Ecto neural progenitor cell (in vitro differentiated cells): ENCODE measurements around the gene RRBP1.

ENCODE experiments used
- DNase-seq: peaks from one replicate; pipeline ENCODE4 v3.0.0-alpha.2; 2018; ENCODE audit warnings: low spot score

RRBP1 gene

GRCh38 chr20:17611290-17611539 lies 70.8 kb downstream of the RRBP1 start:
- no peak for DNase-seq

DNA sequence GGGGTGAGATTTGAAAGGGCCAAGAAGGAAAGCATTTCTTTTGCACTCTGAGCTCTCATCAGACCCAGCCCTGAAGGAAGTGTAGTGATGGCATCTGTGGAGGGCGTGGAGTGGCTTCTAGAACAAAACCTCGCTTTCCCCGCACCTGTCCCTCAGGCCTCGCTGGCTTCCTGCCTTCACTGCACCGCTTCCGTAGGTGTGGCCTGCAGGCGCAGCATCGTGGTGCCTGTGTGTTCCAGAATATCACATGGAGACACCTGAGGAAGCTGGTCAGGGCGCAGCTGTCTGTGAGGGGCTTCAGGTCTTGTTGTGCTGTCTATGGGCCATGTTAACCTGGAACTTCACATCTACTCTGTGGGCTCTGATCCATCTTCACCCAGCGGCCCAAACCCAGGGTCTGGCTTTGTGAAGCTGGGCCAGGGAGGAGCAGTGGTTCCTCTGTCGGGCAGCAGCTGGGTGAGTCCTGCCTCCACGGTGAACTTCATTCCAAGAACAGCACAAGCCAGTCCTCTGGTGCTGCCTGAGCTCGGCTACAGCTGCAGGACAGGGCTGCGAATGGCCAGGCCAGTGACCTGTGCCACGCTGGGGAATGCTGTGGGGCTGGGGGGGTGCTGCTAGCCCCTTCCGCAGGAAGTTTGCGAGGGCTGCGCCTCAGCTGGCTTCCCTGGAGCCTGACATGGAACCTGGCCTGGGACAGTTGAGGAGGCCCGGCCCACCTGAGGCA lies 71.3 kb downstream of the RRBP1 start:
- DNase-seq: peak; percentile 49

DNA sequence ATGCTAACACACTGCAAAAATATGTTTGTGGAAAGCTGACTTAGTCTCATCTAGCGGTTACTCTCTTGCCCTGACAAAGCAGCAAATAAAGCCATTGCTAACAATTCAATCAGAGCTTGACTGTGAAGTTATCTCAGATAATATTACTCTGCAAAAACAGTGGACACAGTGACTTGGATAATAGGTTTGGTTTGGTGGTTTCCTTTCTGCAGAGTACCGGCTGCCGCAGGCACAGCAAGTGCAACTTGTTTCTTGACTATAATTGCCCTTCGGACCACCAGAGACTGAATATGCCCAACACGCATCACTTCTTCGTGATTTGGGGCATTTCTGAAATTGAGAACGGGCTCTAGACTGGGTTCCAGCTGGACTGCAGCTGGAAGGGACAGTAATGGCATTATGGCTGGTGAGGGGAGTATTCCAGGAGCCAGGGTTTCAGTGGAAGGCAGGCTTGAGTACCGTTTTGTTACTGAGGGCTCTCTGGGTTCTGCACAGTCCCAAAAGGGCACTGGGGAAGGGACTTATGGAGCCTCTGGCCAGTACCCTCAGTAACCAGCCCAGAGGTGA lies 72.1 kb downstream of the RRBP1 start:
- DNase-seq: no peak

GRCh38 chr20:17608701-17609497 lies 73.1 kb downstream of the RRBP1 start:
- no peak for DNase-seq

- no peak for DNase-seq
Measured at GRCh38 chr20:17606001-17606400, 76.0 kb downstream of the RRBP1 start.

- no peak for DNase-seq
Measured at GRCh38 chr20:17605131-17605660, 76.8 kb downstream of the RRBP1 start.

GRCh38 chr20:17602493-17602892 lies 79.5 kb downstream of the RRBP1 start:
- DNase-seq: no peak

DNA sequence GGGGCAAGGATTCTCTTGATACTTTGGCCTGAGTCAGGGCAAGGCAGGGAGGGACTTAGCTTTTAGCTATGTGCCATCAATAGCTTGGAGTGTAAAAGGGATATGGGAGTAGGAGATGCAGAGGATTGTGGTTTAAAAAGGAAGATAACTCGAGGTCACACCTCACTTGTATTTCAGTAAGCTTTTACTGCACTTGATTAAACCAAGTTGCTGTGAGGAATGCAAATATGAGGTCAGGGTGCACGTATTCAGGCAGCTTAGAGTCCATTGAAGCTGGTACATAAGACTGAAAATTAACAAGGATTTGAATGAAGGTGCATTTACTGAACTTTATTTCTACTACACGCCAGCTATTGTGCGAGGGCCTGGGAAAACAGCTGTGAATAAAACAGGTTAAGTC lies 80.1 kb downstream of the RRBP1 start:
- no peak for DNase-seq

DNA sequence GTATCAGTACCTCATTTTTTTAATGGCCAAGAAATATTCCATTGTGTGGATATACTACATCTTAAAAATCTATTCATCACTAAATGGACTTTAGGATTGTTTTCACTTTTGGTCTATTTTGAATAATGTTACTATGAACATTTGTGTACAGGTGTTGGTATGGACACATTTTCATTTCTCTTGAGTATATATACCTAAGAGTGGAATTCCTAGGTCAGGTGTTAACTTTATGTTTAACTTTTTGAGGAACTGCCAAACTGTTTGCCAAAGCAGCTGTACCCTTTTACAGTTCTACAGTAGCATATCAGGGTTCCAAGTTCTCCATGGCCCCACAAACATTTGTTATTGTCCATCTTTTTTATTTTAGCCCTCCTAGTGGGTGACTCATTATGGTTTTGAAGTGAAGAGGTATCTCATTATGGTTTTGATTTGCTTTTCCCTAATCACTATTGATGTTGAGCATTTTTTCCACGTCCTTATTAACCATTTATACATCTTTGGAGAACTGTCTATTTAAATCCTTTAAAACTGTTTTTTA lies 84.0 kb downstream of the RRBP1 start:
- DNase-seq: no peak

GRCh38 chr20:17595856-17596255 lies 86.2 kb downstream of the RRBP1 start:
- DNase-seq: no peak

DNA sequence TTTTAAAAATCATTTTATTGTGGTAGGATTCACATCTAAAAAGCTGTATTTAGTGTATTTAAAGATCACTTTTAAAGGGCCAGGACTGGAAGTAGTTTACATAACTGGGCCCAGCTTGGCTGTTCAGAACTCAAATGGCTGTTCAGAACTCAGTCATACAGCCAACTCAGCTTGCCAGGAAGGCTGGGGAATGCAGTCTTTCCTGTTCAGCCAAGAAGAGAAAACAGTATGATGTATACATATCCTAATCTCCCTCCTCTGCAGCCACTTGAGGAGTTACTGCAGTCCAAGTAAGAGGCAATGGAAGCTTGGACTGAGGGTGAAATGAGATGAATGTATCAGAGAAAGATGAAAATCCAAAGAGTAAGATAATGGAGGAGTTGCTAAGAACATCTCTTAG lies 87.6 kb downstream of the RRBP1 start:
- DNase-seq: no peak

GRCh38 chr20:17593902-17594301 lies 88.1 kb downstream of the RRBP1 start:
- no peak for DNase-seq

- DNase-seq: no peak
Measured at GRCh38 chr20:17590245-17590644, 91.8 kb downstream of the RRBP1 start.

GRCh38 chr20:17589161-17589834 lies 92.7 kb downstream of the RRBP1 start:
- DNase-seq: no peak

DNA sequence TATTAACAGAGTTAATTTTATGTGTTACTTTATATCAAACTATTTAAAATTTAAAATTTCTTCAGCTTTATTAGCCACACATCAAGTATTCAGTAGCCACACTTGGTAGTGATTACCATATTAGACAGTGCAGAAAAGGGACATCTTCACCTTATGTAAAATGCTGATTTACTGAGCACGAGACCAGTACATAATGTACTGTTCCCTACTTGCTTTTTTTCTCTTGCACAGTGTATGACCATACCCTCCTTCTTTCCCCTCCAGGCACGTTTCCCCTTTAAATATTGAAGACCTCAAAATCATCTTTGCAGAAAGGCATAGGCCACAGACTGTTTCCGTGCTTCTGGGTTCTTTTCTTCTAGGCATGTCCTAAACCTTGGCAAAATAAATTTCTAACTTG lies 94.2 kb downstream of the RRBP1 start:
- no peak for DNase-seq

GRCh38 chr20:17587148-17587547 lies 94.9 kb downstream of the RRBP1 start:
- no peak for DNase-seq

- no peak for DNase-seq
Measured at GRCh38 chr20:17586250-17586649, 95.8 kb downstream of the RRBP1 start.

GRCh38 chr20:17584689-17585088 lies 97.4 kb downstream of the RRBP1 start:
- DNase-seq: no peak

- DNase-seq: no peak
Measured at GRCh38 chr20:17583126-17583525, 98.9 kb downstream of the RRBP1 start.

GRCh38 chr20:17580895-17581294 lies 101.1 kb downstream of the RRBP1 start:
- no peak for DNase-seq

- no peak for DNase-seq
Measured at GRCh38 chr20:17579369-17580039, 102.5 kb downstream of the RRBP1 start.

DNA sequence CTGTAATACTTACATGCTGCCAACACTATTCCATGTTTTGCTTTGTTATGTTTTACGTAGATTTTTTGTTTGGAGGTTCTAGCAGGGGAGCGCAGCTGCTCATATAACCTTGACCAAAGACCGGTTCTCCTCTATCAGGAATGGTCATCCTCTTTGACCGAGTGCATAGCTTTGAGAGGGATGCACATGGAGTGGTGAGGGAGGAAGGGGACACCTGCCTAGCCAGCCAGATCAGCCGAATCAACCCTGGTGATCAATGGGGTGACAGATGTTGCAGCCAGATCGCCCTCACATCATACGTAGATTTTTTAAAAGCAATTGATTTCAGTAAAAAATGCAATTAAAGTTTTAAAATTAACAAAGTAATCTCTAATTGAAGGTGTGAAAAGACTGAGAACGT lies 105.8 kb downstream of the RRBP1 start:
- DNase-seq: no peak
